HuH-7.5 (cell line): ENCODE results near the gene KCTD6.

ENCODE experiments used
- DNase-seq: peaks from one replicate; pipeline ENCODE4 v3.0.0; 2011; ENCODE audit warnings: low spot score

The KCTD6 gene

DNA sequence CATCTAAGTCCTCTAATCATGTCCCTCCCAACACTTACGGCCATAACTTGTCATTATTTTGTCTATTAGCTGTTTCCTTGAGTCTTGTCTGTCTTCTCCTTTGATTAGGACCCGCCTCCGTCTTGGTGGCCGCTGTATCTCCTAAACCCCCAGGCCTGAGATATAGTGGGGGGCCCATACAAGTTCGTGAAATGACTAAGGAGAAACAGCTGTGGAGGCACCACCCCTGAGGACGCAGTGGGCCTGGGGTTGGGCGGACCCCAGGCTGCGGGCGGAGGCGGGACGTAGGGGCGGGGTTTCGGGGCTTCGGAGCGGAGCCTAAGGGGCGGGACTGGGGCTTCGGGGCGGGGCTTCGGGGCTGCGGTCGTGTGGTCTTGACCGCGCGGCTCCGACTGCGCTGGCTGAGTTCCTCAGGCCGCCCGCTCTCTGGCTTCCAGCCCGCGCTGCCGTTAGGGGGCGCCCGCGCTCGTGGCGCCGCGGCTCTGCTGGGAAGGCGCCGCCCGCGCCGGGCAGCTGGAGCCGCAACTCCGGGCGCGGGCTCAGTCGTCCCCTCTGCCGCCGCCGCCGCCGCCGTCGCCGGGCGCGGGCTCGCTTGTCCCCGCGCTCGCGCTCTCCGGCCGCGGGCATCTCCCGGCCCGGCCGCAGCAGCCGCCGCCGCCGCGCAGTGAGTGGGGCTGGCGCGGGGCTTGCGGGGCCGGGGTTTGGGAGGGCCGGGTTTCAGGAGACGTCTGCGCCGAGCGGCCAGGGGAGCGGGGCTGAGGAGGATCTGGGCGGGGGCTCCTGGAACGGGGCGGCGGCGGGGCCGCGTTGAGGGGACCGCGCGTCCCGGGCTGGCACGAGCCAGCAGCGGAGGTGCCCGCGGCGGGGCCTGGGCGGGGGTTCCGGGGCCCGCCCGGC is at the start of gene KCTD6:
KCTD6 (plus strand) TSS at position 591 of the 897 bp plus-strand sequence. CDS start 6,660 bp downstream, outside the sequence.
- DNase-seq, result peak; percentile 33

DNA sequence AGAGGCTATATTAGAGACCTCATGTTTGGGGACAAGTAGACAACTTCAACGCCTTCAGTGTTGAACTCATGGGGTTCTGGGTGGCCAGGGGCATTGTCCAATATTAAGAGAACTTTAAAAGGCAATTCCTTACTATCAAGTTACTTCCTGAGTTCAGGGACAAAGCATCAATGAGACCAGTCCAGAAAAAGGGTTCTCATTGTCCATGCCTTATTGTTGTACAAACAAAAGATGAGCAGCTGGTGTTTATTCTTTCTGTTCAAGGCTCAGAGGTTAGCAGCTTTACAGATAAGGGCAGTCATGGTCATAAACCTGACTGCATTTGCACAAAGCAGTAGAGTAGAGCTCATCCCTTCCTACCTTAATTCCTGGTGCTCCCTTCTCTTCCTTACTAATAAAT is 39.7 kb upstream of the KCTD6 start:
- DNase-seq, result no peak

DNA sequence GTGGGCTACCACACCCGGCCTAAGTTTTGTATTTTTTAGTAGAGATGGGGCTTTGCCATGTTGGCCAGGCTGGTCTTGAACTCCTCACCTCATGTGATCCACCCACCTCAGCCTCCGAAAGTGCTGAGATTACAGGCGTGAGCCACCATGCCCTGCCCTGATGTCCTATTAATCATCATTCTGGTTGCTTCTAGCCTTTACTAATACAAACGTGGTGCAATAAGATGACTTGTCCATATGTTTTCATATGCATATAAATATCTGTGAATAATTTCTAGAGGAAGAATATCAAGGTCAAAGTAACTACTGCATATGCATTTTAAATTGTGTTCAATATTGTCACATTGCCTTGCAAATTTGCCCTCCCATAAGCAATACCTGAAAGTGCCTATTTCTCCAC is 32.7 kb upstream of the KCTD6 start:
- DNase-seq, result no peak

DNA sequence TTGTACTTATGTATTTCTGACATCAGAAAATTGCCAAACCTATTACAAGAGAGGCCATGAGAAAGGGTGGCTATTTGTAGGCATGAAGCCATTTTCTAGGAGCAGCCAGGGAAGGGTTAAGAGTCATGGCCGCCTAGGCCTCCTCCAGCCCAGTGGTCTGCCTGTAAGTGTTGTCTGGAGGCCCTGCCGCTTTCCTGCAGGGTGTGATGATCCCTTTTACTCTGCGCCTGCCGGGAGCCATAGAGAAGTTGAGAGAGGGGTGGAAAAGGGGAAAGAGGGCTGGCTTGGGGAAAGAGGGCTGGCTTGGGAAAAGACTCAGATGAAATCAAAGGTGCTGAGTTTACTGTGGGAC is 29.1 kb upstream of the KCTD6 start:
- DNase-seq, result no peak

DNA sequence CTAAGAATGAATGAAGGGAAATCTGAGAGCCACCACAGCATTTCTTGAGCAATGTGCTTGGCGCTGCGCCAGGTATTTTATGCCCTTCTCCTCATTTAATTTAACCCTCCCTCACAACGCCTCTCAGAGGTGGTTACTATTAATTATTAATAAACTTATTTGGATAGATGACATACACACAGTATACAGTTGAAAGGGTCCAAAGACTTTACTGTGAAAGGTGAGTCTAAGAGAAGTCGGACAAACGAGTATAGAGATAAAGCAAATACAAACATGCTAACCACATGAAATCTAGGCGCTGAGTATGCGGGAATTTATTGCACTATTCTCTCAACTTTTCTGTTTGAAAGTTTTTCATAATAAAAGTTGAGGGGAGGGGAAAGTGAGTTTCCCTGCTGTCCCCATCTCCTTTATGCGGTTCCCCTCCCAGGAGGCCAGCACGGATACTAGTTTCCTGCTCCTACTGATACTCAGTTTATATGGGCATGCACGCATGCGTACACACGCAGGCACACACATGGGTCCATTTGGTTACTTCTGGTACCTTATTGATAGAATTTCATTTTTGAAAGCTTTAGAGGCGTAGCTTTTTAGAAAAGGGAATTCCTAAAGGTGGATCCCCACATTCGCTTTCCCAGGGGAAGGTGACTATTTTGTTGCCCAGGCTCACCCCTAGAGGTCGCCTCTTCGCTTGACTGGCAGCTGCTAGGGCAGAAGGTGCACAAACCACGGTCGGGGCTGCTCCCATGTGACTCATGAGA is 28.5 kb upstream of the KCTD6 start:
- DNase-seq, result peak; percentile 46

DNA sequence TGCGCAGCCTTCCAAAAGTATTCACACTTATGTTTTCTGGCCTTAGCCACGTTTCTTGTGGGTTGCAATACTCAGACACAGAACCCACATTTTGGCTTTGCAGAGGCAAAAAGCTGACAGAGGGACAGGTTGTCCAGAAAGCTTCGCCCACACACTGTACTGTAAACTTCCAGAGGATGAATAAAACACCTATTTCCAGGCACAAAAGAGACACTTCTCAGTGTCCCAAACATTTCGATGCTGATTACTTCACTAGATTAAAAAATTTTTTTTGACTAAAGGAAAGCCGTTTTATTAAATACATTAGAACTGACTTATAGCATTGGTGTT is 28.0 kb upstream of the KCTD6 start:
- DNase-seq, result no peak

DNA sequence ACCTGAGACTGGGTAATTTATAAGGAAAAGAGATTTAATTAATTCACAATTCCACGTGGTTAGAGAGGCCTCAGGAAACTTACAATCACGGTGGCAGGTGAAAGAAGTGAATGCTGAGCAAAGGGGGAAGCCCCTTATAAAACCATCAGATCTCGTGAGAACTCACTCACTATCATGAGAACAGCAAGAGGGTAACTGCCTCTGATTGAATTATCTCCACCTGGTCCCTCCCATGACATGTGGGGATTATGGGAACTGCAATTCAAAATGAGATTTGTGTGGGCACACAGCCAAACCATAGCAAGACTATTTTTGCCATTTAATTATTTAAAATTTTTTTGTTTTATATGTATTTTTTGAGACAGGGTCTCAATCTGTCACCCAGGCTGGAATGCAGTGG is 27.0 kb upstream of the KCTD6 start:
- no peak for DNase-seq

DNA sequence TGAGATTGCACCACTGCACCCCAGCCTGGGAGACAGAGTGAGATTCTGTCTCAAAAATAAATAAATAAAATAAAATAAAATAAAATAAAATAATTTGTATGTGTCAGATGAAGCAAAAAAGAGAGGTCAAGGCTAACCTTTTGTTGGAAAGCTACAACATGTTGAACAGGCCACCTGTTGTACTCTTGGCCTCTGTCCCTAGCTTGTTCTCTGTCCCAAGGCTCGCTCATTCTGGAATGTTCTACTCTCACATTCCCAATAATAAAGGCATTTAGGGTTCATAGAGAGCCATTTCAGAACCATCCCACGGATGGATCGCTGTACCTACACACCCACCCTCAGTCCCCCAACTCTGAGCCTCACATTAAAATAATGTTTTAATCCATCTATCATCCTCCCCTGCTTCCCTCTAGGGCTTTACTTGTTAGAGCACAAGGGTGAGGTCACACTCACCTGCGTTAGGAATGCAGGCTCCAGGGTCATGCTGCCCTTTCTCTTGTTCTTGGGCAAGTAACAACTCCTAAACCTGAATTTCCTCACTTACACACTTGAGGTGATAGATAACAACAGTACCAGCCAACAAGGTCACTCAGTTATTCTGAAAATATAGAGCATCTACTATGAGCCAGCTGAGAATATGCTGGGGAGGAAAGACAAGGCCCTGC is 24.9 kb upstream of the KCTD6 start:
- no peak for DNase-seq

DNA sequence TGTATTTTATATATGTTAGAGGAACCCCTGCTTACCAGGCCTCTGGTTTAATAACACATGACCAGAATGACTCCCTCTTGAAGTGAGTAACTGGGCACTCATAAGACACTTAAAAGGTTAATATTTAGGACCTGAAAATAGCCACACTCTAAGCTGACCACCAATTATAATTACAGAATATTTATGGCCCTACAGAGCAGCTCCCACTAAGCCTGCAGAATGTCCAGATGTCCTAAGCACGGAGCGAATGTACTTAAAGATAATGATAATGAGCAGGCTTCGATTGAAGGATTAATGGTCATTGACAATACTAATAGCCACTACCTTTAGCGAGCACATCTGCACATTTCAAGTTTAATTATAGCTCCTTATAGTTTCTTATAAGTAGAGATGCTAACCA is 22.8 kb upstream of the KCTD6 start:
- DNase-seq, result no peak

DNA sequence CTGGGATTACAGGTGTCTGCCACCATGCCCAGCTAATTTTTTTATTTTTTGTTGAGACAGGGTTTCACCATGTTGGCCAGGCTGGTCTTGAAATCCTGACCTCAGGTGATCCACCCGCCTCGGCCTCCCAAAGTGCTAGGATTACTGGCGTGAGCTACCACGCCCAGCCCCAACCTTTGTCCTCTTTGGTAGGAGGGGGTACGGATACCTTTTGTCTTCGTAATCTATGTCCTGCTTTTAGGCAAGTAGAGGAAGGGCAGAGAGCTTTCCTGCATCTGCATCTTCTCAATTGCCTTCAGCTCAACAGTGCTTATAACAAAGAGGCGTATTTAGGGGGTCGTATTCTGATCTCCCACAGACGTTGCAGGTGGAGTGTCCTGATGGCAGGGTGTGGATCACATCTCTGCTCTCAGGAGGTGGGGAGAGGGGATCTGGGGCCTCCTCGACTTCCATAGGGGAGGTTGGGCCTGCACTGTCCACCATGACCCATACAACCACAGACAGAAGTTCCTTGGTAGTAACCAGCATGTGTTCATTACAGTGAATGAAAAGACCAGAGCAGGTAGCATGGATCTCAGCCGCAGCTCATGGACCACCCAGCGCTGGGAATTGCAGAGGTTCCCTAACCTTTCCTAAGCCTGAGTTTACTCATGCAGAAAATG is 21.4 kb upstream of the KCTD6 start:
- no peak for DNase-seq

DNA sequence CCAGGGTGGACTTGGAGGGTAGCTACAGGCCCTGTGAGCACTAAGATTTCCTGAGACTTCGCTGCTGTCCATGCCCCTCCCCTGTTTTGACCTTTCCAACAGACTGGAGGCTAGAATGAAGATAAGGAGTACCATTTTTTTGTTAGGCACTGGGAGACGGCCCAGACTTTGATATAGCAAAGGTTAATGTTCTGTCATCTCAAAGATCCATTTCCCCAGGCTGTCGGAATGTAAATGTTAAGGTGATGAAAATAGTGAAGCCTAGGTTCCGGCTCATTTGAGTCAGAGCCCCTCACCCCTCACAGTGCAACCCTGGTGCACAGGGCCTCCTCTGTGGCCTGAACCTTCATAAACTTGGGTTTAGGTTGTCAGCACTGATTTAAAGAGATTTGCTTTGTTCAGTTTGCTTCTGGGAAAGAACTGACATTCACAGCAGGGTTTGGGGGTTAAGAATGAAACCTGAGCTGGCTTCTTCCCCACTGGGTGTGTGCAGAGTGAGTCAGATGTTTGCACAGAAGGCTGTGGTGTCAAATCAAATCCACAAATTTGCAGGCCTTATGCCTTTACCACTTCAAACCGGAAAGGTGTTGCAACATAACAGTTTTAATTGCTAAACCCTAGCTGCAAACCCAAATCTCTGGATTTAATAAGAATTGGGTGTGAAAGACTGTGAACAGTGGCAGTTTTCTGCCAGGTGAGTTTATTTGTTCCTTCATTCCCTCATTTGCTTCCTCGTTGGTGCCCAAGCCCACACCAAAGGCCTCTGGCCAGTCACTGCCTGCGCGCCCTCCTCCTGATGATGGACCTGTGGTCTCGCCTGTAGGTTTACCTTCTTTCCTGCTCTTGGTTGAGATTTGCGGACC is 20.6 kb upstream of the KCTD6 start:
- DNase-seq, result peak; percentile 38

DNA sequence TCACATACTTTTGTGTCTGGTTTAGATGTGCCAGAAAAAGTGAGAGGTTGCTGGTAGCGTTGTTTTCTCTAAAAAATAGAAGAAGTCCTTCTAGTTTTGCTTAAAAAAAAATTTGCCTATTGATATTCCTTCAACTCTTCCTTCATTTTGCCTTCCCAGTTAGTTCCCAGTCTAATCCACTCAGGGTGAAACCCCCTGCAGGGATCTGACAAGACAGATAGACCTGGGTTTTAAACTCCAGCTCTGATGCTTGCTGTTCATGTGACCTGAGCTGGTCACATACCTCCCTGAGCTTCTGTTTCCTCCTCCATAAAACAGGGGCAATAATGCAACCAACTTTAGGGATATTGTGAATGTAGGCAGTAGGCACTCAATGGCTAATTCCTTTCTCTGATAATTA is 18.6 kb upstream of the KCTD6 start:
- no peak for DNase-seq

DNA sequence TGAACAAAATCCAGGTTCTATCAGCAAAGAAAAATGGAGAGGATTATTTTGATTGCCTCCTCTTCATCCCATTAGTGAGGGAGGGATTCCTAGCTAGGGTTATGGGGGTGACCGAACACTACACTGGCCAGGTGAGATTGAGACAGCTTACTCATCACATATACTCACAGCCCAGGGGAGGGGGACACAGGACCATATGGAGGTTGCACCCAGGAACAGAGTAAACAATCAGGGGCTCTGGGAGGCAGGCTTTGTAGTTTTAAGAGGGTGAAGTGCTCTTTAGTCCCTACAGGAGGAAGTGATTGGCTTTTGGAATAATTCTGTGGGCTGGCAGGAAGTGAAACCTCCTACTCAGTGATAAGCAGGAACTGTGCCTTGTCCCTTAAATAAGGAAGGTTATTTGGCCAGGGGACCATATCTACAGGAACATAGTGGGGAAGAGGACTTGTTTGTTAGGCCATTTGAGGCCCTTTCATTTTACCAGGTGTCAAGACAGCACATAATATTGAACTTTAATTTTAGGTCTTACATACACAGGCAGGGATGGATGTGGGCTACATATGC is 17.5 kb upstream of the KCTD6 start:
- no peak for DNase-seq

DNA sequence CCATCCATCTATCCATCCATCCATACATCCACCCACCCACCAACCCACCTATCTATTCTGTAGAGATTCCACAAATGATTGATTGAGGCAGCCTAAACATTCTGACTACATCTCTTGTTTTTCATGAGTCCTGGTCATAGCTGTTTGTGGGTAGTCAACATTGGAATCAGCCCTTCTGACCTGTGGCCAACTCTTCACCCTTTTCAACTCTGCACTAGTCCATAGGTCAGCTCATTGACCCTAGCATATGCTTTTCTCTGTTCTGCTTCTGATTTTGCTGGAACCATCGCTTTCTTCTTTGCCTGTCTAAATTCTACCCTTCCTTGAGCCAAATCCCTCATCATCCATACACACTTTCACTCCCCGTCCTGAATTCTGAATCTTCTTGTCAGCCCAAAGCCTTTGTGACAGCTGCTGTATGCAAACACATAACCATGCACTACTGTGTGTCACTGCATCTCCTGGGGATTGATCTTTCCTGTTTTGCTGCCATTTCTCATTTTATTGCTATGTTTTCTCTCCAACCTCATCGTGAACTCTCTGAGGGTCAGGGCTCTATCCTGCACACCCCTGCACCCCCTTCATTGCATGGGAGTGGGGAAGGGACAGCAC is 16.8 kb upstream of the KCTD6 start:
- DNase-seq, result no peak

DNA sequence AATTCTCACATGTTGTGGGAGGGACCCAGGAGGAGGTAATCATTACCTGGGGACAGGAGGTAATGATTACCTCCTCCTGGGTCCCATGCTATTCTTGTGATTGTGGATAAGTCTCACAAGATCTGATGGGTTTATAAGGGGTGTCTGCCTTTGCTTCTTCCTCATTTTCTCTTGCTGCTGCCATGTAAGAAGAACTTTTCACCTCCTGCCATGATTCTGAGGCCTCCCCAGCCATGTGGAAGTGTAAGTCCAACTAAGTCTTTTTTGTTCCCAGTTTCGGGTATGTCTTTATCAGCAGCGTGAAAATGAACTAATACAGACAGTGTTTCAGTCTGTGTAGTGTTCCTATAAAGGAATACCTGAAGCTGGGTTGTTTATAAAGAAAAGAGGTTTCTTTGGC is 13.1 kb upstream of the KCTD6 start:
- DNase-seq, result no peak

DNA sequence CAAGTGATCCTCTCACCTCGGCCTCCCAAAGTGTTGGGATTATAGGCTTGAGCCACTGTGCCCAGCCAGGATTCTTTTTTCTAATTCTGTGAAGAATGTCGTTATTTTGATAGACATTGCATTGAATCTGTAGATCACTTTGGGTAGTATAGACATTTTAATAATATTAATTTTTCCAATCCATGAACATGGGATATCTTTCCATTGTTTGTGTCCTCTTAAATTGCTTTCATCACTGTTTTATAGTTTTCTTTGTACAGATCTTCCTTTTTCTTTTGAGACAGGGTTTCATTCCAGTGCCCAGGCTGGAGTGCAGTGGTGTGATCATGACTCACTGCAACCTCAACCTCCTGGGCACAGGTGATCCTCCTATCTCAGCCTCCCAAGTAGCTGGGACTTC is 11.6 kb upstream of the KCTD6 start:
- DNase-seq, result no peak

DNA sequence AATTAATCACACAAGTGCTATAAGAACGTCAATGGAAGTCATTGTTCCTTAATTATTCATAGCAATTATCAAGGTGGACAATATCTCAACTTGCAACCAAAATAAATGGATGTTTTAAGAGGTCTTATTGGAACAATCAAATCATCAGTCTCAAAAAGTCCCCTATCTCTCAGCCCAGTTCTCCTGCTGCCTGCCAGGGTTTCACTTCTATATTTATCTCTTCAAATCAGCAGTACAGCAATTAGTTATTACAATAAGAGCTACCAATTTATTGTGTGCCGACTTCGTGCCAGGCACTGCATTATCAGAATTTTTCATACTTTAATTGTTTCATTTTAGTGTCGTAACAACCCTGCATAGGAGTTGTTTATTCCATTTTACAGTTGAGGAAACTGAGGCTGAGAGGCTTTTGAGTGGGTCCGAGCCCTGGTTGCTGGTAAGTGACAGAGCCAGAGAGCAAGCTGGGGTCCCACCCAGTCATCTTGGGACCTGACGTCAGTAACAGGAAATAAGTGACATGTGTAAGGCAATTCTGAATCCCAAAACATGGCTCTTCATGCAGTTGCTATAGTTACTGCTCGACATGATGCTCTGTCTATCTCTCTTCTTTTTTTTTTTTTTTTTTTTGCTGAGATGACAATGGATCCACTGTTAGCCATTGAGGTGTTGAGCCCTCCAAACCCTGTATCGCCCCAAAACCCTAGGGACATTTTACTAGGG is 8.8 kb upstream of the KCTD6 start:
- no peak for DNase-seq

DNA sequence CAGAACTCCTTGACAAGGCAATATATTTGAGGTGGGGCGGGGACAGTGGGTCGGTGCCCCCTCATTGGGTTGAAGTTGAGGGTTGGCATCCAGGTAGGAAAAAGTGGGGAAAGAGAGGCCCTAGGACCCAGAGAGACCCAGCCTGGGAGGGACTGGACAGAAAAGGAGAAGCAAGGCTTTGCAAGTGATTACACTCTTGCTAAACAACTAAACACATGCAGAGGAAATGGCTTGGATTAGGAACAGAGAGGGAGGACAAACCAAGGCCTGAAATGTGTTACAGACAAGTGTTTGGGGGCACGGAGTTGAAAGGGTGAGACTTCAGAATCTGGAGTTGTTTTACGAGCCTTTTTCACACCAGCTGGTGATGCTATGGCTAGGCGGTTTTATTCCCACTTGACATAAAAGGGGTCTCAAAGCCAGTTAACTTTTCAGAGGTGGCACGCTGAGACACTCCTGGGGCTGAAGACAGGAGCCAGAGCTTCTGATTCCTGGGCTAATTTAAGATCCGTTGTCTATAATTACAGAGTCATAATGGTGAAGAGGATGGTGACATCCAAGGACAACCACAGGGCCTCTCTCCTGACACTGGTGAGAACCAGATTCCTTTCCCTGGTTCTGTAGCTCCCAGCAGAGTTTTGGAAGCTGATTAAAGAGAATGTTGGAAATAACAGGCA is 7.7 kb upstream of the KCTD6 start:
- no peak for DNase-seq

DNA sequence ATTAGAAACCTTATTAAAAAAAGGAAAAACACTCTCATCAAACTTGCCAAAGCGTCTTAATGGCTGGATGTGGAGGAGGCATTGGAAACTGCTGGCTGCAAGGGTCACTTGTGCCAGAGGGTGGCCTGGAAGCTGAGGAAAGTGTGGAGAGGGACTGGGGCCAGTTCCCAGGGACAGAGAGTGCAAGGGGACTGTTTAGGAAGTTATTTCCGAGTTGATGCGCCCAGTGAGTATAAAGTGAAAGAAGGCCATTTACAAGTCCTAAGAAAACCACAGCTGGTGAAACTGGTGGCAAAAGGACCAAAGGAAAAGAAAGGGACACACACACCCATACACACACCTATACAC is 7.2 kb upstream of the KCTD6 start:
- no peak for DNase-seq
